ENCODE results near the gene CDH13.

CDH13 gene

DNA sequence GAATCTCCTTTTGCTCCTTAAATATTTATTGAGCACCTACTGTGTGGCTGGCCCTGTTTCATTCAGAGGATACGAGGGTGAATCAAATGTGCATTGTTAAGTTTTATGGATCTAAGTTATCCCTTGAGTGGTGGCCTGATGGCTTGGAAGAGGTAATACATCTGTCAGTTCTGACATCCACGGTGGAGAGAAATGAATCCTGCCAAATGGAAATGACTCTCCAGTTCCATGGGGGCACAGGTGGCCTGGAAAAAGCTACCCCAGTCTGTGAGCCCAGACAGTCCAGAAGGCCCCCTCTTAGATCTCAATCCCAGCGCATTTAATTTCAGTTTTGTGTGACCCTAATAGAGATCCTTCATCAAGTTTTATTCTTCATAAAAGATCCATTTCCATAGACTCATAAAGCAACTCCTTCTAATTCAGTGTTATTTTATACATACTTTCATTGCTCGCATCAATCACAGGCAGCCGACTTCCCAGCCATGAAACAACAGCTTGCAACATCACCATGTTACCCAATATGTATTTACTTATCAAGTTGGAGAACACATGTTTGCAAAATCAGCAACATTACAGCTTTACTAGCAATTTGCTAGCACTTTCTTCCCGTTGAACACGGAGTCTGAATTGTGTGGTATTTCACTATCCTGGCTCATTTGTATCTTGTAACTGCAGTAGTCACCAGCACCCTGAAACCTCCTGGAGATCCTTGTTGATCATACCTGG lies 846.2 kb downstream of the CDH13 start:
- no peak for DNase-seq

DNA sequence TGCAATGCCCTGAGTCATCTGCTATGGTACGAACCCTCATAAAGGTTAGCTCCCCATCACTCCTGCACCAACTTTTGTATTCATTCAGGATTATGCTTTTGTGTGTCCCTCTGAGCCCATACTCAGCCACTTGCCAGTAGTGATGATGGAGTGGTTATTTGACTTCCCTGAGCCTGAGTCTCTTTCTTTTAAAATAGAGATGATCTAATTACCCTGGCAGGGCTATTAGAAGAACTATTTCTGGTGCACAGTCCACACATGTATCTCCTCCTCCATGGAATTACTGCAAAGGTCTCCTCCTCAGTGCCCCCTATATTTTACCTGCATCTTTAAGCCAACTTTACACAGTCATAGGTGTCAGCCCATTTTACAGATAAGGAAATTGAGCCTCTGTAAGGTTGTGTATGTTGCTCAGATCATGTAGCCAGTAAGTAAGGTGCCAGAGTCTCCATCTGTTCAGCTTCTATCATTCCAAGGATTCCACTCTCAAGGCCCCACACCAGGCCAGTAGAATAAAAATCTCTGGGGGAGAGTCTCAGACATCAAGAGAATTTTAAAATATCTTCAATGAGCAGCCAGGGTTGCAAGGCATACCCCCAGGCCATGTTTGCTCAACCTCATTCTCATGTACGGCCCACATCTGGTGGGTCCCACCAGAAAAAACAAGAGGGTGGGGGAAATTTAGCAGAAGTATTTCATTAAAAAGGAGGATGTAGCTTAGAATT lies 847.3 kb downstream of the CDH13 start:
- DNase-seq = no peak

DNA sequence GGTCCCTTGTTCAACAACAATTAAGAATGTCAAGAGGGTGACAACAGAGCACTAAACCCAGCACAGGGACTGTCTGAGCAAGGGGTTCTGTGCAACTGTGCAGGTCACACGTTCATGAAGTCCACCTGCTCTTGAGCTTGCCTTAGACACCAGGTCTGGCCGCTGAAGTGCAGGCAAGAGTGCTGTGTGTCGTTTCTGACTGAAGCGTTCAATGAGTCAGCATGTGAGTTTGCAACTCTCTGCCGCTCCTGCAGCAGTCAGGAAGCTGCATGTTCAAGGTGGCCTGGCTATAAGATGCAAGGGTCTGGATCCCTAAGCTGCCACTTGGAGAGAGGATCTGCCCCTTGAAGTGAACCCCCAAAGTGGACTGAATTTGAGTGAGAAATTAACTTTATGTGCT lies 848.3 kb downstream of the CDH13 start:
- DNase-seq = no peak

DNA sequence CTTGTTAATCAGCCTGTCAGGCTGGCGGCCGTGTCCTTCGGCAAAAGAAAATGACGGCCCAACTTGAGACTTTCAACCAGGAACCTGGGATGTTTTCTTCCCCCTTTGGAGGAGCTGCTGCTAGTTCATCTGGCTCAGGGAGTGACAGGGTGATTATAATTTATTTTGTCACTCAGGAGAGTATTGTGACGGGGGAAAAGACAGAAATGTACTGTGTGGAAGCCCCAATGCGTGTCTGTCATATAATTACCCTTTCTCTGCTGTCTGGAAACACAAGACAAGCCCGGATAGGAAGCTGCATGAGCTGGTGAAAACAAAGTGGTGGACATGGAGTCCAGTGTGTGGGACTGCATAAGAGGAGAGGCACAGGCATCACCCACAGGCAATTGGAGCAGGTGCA lies 854.8 kb downstream of the CDH13 start:
- no peak for DNase-seq

DNA sequence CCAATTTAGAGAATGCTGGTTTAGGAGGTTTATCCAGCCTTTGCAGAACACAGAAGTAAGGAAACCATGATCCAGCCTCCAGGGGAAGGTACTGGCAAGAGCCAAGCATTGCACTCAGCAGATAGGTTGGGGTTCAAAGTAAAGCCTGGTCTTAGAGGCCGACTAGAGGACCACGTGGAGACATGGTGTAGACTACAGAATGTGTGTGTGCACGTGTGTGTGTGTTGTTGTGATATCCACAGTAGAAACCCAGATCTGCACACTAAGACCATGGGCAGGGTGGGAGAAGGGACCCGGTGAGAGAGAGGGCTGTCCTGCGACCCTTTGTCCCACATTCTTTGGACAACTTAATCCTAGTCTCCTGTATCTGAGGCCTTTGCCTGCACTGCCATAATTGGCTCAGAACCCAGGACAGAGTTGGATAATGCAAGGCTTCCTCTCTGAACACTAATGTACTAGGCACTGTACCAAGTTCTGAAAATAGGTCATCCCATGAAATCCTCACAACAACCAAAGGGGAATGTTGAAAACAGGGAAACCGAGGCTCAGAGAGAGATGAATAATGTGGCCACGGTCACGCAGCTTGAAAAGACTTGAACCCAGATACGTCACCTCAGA lies 855.9 kb downstream of the CDH13 start:
- no peak for DNase-seq

DNA sequence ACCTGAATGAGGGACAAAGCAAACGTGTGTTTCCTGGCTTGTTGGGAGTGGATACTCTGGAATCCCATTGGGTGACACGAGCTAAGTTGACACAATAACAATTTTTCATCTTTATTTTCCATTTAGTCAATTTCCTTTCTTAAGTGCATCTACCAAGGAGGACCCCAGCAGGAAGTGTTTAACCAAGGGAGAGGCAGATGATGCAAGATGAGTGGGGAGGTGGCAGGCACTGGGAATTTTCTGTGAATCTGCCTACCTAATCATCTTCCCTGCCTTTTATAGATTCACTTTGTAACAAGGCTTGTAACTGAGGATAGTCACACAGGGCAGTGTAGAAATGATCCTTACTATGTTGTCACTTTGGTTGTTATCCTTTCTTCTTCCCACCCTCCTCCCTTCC lies 863.3 kb downstream of the CDH13 start:
- no peak for DNase-seq

DNA sequence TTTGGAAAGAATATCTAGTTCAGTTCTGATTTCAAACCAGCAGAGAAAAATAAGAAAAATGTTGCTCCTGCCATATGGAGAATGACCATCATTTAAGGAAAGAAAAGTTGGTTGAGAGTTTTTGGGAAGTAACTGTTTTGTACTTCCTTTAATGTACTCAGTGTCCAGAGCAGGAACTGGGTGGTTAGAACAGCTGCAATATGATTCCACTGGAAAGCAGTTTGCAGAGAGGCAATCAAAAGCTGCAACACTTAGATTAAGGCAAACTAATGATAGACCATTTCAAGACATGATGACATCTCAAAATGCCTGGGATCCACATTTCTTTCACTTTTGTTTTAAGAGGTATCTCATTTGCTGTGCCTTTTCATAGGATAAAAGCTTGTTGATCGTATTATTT lies 867.7 kb downstream of the CDH13 start:
- no peak for DNase-seq

DNA sequence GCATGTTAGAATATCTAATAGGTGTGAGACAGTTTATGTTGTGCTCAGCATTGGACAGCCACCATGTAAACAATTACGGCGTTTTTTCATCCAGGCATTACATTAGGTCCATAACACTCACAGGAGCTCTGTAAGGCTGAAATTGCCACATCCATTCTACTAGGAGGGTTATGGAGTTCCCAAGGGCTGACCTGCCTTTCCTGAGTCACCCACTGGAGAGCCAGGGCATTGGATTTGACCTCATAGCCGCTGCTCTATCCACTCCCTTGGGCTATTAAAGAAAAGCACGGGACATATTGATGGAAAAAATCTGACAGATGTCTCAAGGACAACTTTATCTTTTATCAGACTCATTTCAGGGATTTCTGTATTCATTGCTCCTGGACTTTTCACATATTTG lies 874.7 kb downstream of the CDH13 start:
- DNase-seq = no peak

DNA sequence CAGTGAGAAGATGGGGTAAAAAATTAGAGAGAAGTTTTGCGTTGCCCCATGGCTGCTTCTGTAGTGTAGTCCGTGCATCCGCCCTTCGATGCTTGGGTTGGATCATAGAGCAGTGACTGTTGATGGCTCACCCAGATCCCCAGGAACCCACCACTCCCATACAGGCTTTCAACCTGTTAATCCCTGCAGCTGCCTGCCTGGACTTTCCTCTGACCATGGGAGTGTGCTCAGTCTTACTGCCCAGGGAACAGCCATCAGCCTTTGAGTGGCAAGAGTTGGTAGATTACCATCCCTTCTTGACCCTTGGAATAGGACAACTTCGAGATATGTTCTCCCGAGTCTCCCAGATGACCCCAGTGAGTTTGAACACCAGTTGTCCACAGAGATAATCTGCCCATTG lies 881.5 kb downstream of the CDH13 start:
- DNase-seq = no peak

DNA sequence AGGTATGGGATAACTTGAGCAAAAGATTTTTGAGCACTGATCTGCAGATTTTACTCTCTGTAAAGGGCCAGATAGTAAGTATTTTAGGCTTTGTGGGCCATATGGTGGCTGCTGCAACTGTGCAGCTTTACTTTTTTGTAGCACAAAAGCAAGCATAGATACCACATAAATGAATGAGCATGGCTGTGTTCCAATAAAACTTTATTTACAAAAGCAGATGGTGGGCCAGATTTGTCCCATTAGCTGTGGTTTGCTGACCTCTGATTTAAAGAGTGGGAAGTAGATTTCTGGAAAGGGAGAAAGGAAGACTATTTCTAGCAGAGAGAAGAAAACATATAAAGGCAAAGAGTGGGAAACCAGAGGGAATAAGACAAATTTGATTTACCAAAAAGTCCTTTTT lies 882.5 kb downstream of the CDH13 start:
- no peak for DNase-seq

DNA sequence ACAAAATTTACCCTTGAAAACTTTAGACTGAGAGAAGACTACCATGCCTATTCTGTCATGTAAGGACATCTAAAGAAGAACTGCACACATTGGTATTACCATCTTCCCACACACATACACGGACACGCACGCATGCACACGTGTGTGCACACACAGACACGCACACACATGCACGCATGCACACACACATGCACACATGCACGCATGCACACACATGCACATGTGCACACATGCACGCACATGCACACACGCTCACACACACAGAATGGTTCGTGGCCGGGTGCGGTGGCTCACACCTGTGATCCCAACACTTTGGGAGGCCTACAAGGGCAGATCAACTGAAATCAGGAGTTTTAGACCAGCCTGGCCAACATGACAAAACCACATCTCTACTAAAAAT lies 884.1 kb downstream of the CDH13 start:
- DNase-seq = no peak

DNA sequence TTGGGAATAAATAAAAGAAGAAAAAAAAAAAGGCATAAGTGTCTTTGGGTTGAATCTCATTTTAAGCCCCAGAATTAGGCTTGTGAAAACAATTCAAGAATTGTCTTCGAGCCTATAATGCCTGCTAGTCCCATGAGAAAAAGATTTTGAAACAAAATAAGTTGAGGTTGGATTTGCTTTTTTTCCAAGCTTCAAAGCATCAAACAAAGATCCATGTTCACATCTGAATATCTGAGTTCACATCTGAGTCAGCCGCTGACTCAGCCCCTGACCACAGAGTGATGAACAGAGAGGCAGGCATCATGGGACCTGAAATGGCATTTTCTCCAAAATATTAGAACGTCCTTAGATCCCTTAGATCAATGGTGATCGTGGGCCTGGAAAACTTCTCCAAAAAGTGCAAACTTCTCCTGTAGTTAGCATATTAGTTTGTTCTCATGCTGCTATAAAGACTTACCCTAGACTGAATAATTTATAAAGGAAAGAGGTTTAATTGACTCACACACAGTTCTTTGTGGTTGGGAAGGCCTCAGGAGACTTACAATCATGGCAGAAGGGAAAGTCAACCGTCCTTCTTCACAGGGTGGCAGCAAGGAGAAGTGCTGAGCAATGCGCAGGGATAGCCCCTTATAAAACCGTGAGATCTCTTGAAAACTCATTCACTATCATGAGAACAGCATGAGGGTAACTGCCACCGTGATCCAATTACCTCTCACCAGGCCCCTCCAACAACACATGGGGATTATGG lies 886.4 kb downstream of the CDH13 start:
- DNase-seq = no peak

DNA sequence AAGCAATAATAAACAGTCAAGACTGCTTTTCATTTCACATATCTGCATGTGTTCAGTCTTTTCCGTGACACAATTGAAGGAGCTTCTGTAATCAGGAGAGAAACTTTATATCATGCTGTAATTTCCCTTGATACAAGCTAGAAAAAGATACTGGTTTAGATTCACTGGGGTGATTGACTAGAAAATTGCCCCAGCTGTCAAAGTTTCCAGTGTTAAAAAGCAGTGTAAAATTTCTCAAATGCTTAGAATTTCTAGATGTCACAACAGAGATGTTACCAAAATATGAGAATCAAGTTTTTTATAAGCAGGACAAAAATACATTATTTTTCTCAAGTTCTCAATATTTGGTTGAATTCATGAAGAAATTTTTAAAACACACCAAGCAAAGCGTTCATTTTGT lies 888.6 kb downstream of the CDH13 start:
- DNase-seq = no peak

DNA sequence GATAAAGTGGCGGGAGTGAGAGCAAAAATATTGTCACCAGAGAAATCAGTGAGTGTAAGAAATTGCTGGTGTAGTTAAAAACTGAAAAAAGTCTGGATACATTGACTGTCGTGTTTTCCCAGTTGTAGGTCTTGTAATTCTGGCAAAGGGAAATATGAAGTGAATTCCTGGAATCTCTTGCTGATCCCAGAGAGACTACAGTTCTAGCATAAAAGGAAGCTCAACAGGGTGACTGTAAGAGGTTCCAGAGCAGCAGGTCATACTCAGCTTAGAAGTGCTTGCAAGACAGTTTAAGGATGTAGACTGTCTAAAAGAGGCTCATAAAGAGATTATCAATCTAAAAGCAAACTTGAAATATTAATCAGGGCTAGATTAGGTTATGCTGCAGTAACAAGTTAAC lies 890.2 kb downstream of the CDH13 start:
- no peak for DNase-seq

DNA sequence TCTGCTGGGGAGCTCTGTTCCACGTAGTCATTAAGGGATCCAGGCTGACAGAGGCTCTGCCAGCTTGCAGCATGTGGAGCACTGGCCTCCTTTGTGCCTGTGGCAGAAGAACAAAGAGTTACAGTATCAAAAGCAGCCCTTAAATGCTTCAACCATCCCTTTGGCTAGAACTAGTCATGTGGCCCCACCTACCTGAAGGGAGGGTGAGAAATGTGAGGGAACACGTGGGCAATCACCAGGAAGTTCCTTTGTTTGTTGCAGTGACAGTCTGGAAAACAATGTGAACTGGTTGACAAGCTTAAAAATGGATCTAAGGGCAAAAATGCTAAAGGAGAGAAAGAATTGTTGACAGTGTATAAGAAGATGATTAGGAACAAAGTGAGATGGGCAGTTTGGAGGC lies 890.6 kb downstream of the CDH13 start:
- no peak for DNase-seq

DNA sequence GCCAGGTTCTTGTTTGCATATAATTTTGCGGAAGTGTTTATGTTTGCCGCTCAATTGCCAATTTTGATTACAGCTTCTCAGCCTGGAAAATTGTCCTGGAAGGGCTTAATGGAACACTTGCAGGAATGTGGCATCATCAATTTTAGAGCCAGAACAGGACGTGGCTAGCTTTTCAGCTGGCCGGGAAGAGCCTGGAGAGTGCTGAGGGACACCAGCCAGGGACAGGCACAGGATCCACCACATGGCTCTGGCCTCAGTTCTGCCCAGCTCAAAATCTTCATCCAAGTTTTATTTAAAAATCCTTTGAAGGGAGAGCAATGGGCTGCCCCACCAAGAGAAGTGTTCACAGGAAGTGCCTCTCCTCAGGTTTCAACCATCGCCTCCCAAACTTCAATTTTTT lies 893.8 kb downstream of the CDH13 start:
- DNase-seq = no peak

DNA sequence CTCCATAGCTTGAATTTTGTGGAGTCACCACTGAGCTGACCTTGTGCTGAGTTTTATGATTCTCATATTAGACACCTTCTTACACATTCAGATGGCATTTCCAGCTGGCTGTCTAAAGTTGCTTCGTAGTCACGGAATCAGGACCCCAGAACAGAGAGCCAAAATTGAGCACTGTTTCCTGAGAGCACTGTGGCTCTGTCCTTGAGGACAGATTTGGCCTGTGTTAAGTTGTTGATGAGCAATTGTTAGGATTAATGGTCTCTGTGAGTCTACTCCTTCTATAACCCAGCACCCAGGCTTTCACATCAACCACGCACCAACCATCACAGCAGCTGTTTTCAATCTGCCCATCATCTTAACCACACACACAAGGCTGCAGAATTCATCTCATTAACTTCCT lies 903.5 kb downstream of the CDH13 start:
- no peak for DNase-seq

DNA sequence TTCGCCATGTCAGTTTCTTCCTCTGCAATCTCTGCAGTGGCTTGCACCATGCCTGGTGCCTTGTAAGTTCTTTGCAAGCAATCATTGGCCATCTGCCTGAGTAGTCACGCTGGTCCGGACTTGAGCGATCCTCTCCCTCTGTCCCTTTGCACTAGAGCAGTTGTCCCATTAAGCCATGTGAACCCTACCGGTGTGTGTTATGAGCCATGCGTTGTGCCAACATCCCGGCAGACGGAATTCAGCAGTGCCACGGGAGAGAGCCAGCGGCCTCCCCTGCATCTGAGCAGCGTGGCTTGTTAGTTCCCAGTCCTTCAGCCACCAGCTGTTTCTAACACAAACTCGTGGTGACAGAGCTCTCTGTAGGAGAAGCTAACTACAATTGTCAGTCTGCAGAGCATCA lies 905.9 kb downstream of the CDH13 start:
- no peak for DNase-seq

DNA sequence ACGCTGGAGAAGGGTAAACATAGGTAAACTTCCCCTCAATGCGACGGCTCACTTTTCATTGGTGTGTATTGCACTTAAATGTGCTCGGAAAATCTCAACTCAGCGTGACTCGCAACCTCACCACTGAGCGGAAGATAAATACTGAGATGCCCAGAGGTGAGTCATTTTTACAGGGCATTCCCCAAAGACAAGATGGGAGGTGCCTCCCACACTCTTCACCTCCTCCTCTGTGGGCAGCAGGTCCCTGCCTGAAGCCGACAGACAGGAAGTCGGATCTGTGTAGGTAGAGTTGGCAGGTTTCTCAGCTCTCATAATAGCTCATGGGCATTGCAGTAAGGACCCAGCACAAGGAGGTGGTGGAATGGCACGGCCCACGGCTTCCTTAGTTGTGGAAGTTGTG lies 906.4 kb downstream of the CDH13 start:
- no peak for DNase-seq

DNA sequence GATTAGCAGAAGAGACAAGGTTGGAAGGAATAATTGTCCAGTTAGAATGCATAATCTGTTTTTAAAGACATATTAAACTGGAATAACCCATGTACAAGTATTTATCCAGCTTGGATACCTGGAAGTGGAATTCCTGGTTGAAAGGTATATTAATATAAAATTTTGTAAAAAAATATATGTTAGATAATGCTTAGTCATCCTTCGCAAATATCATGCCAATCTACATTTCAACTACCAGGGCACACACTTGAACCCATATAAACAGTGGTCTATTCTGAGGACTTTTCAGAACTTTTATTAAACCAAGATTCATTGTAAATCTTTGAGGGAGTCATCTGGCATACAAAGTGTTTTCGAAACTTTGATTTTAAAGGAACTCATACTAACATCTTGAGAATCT lies 911.9 kb downstream of the CDH13 start:
- DNase-seq = no peak

DNA sequence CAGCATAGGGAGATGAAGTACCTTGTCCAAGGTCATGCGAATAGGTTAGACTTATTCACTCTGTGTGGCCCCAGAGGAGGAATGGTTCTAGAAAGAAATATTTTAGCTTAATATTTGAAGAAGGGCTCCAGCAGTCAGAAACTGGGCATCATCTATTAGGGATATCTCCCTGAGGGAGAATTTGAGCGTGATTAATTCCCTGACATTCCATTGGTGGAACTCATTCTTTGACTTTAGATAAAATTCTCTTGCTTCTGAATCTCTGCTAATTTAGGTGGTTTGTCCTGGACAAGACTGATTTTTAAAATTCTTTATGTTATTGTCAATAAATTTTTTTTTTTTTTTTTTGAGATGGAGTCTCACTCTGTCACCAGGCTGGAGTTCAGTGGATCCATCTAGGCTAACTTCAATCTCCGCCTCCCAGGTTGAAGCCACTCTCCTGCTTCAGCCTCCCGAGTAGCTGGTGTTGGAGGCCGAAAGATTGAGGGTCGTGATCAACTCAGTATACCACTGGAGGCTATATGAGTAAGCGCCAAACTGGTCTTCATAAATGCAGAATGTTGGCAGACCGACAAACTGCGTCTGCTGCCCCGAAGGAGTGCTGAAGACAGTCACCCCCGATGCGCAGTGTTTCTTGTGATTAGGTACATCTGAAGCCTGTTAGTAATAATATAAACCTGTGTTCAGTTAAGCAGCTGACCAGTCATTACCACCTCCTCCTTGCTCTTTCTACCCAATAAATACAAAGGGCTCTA lies 913.1 kb downstream of the CDH13 start:
- no peak for DNase-seq

DNA sequence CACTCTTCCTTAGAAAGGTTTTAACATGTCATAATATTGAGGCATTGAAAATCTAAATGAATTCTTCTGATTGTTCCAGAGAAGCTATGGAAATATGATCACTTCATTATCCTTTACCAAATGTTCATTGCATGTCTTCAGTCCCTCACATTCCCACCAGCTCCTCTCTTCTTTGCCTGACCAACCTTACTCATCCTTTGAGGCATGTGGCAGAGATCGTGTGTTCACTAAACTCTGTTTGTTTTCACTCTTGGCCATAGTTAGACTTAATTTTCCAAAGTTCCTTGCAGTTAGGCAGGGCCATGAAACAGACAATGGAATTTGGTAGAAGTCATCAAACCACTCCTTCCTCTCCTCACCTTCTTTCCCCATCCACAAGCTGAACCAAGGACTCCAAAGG lies 914.5 kb downstream of the CDH13 start:
- DNase-seq = no peak

DNA sequence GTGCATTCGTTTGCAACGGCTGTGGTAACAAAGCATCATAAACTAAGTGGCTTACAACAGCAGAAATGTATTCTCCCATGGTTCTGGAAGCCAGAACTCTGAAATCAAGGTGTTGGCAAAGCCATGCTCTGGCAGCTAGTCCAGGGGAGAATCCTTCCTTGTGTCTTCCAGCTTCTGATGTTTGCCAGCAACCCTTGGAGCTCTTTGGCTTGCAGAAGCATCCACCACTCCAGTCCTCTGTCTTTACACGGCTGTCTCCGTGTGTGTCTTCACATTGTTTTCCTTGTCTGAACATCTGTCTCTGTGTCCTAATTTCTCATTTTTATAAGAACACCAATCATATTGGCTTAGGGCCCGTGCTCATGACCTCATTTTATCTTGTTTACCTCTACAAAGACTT lies 915.7 kb downstream of the CDH13 start:
- no peak for DNase-seq

Data from activated effector memory CD4-positive, alpha-beta T cell treated with Interleukin-2 at 50 U/mL for 16 hours (primary cell).